K562 (cell line): Measurements from ENCODE around the gene BICC1. TPM values are rescaled to one million over a fixed set of nuclear protein-coding genes. Genes with fewer than 3 reads are reported as not detected.

Experiments used
- ATAC-seq: fragments of 200-7000 bp; cut with Tn5 transposase; 3 replicates; pipeline ENCODE4 v1.9.1; 2020; ENCODE audit warnings: moderate library complexity
- BruUV-seq: library from RNA; stranded (reverse); fragments of 400-500 nt; replicated peaks from 2 replicates; lab custom pipeline; 2021; lab: Mats Ljungman, UMichigan
- CTCF ChIA-PET: fragments of 300-600 bp; formaldehyde crosslinking; extraction: SDS; loops from one replicate; lab custom pipeline; 2021; ENCODE audit warnings: low intra/inter-chr PET ratio; lab: Yijun Ruan, JAX
- POLR2A ChIA-PET: fragments of 300-600, 350-650 bp; sonication (Branson Sonifier 250); formaldehyde crosslinking; extraction: SDS; loops from one replicate; lab custom pipeline; 2021; ENCODE audit warnings: antibody characterized with exemption, inconsistent platforms; lab: Yijun Ruan, JAX
- DNase-seq, 4 experiments: peaks; one replicate each; pipeline versions ENCODE4 v3.0.0 to v3.0.0-alpha.2; 2011 to 2018; ENCODE audit warnings: low spot score in 3 of 4, mixed read lengths in 3 of 4; ENCODE audit errors: extremely low read depth in 1 of 4
- FAIRE-seq: peaks from 2 replicates; lab custom pipeline; 2011; peaks lifted over from hg19 to GRCh38; lab: Jason Lieb, UNC
- H2AFZ ChIP-seq: 2 replicates; pipeline ENCODE4 v1.6.0; 2011; ENCODE audit warnings: low read depth, low read length, control low read depth, inconsistent platforms
- H3K27ac ChIP-seq: fragments of 200-600 bp; 3 replicates; pipeline ENCODE4 v1.8.0; 2011; ENCODE audit warnings: low read depth, mild to moderate bottlenecking, control low read depth, inconsistent platforms, low read length, moderate library complexity, mixed read lengths; ENCODE audit errors: extremely low read depth
- H3K27me3 ChIP-seq, 2 experiments: fragments of 300-600 bp in 1 of 2; 2 replicates in 1 of 2; 3 replicates in 1 of 2; pipeline versions ENCODE4 v1.6.0 to v1.8.0; 2011; ENCODE audit warnings: inconsistent platforms in 2 of 2, low read length in 2 of 2, mild to moderate bottlenecking in 1 of 2, mixed read lengths in 1 of 2, moderate library complexity in 1 of 2; ENCODE audit not compliant: control insufficient read depth in 2 of 2, insufficient read depth in 2 of 2
- H3K36me3 ChIP-seq: fragments of 300-600 bp; 3 replicates; pipeline ENCODE4 v1.8.0; 2011; ENCODE audit warnings: mild to moderate bottlenecking, low read length, inconsistent platforms; ENCODE audit not compliant: control insufficient read depth, insufficient read depth
- H3K4me1 ChIP-seq, 2 experiments: fragments of 200-600 bp in 1 of 2; replicated peaks in 1 of 2; 2 replicates in 1 of 2; 3 replicates in 1 of 2; pipeline versions ENCODE4 v1.5.1 to v1.8.0; 2011; ENCODE audit warnings: inconsistent platforms in 2 of 2, low read length in 2 of 2, mild to moderate bottlenecking in 1 of 2, mixed read lengths in 1 of 2, moderate library complexity in 1 of 2; ENCODE audit not compliant: control insufficient read depth in 2 of 2, insufficient read depth in 2 of 2
- H3K4me2 ChIP-seq: 2 replicates; pipeline ENCODE4 v1.6.1; 2011; ENCODE audit warnings: low read length, control low read depth, inconsistent platforms, mixed read lengths; ENCODE audit not compliant: insufficient read depth
- H3K4me3 ChIP-seq: fragments of 200-600 bp; sonication (generic), shearing (Covaris generic); 2 replicates; pipeline ENCODE4 v1.5.1; 2016; ENCODE audit warnings: control low read depth, inconsistent platforms
- H3K79me2 ChIP-seq: fragments of 200-600 bp; 3 replicates; pipeline ENCODE4 v1.8.0; 2011; ENCODE audit warnings: low read length, inconsistent platforms; ENCODE audit not compliant: control insufficient read depth, insufficient read depth
- H3K9ac ChIP-seq, 2 experiments: 2 replicates each; pipeline versions ENCODE4 v1.6.0 to v1.6.1; 2011; ENCODE audit warnings: low read depth in 2 of 2, low read length in 2 of 2, control low read depth in 1 of 2, inconsistent platforms in 1 of 2, mild to moderate bottlenecking in 1 of 2, mixed read lengths in 1 of 2; ENCODE audit not compliant: insufficient read depth in 1 of 2
- H3K9me1 ChIP-seq: one replicate; pipeline ENCODE4 v1.6.0; 2011; ENCODE audit warnings: inconsistent platforms, mild to moderate bottlenecking, low read length, moderate library complexity; ENCODE audit not compliant: control insufficient read depth, insufficient read depth
- H3K9me3 ChIP-seq: replicated peaks from 2 replicates; pipeline ENCODE4 v1.5.1; 2011; ENCODE audit warnings: low read depth, low read length, inconsistent platforms; ENCODE audit not compliant: control insufficient read depth, insufficient read depth
- H4K20me1 ChIP-seq: replicated peaks from 2 replicates; pipeline ENCODE4 v1.6.1; 2011; ENCODE audit warnings: low read length, inconsistent platforms, mixed read lengths; ENCODE audit not compliant: control insufficient read depth, insufficient read depth
- ETV5 ChIP-seq: sonication (generic); formaldehyde crosslinking; IDR thresholded peaks from 2 replicates; pipeline ENCODE4 v1.4.0; 2020; ENCODE audit warnings: low read depth, mild to moderate bottlenecking, missing genetic modification reagents
- KDM1A ChIP-seq, 2 experiments: fragments of 450-650 bp; IDR thresholded peaks; 2 replicates each; pipeline ENCODE4 v1.6.1; 2016; ENCODE audit warnings: mild to moderate bottlenecking in 2 of 2
- MNT ChIP-seq, 2 experiments: fragments of 450-650 bp; conservative IDR thresholded peaks; 2 replicates each; pipeline ENCODE4 v1.6.1; 2017; ENCODE audit warnings: mild to moderate bottlenecking in 2 of 2, moderate library complexity in 2 of 2
- SP2 ChIP-seq: IDR thresholded peaks from 2 replicates; pipeline ENCODE4 v1.6.1; 2011; ENCODE audit warnings: mild to moderate bottlenecking, low read depth, low read length, moderate library complexity; ENCODE audit not compliant: poor library complexity, severe bottlenecking; ENCODE audit errors: extremely low read depth
- TCF7L2 ChIP-seq: fragments of 150-350 bp; IDR thresholded peaks from 2 replicates; pipeline ENCODE4 v1.6.1; 2016; ENCODE audit warnings: low read depth, mild to moderate bottlenecking, low read length, moderate library complexity
- WGBS: fragments of 100-300 bp; shearing (Covaris generic); methylation state at CpG from one replicate; pipeline ENCODE4 v1.1.6; 2016; ENCODE audit warnings: low coverage, mixed read lengths; ENCODE audit not compliant: insufficient coverage; ENCODE audit errors: missing lambda C conversion rate; 5-methylcytosine and 5-hydroxymethylcytosine counted together
- in situ Hi-C: fragments of 300-500 bp; cut with MboI; formaldehyde crosslinking; loops from 4 replicates; pipeline ENCODE4 v1.15.0; 2018; ENCODE audit warnings: inconsistent platforms, mixed read lengths
- intact Hi-C: fragments of 100-400 bp; cut with micrococcal nuclease; formaldehyde crosslinking; loops from 2 replicates; pipeline ENCODE4 v1.14.2; 2022
- polyA plus RNA-seq, 8 experiments: library from polyadenylated mRNA; depleted of rRNA in 4 of 8; stranded (reverse) in 5 of 8; unstranded in 3 of 8; fragments of >200 nt; fragmentation: Nextera tagmentation in 2 of 8; fragmentation: Illumina TruSeq in 1 of 8; extraction: Ambion mirVana in 2 of 8; extraction: Trizol in 1 of 8; gene quantifications; 2 replicates each; pipeline versions ENCODE4 v1.2.1 to v1.2.3, GENCODE V29; 2011 to 2014; ENCODE audit warnings: inconsistent platforms in 1 of 8, missing spikeins in 1 of 8
- total RNA-seq, 7 experiments: library from RNA; depleted of rRNA in 6 of 7; stranded (reverse); fragments of >200 nt in 6 of 7; fragmentation: Illumina TruSeq in 2 of 7; extraction: Trizol in 2 of 7; gene quantifications; 2 replicates each; pipeline versions ENCODE4 v1.2.1 to v1.2.3, GENCODE V29; 2011 to 2021; ENCODE audit warnings: low replicate concordance in 1 of 7
- TF ChIP-seq, protein P1 (sequence below): fragments of 450-650 bp; formaldehyde crosslinking; conservative IDR thresholded peaks from 2 replicates; pipeline ENCODE4 v1.4.0; 2022; ENCODE audit warnings: mild to moderate bottlenecking, missing genetic modification characterization
- TF ChIP-seq, protein P2 (sequence below), 2 experiments: fragments of 450-650 bp in 1 of 2; sonication (generic) in 1 of 2; formaldehyde crosslinking; conservative IDR thresholded peaks; 2 replicates each; pipeline versions ENCODE4 v1.4.0 to v1.8.1; 2020 to 2022; ENCODE audit warnings: mild to moderate bottlenecking in 1 of 2, missing genetic modification reagents in 1 of 2

The BICC1 gene
- total and polyA plus RNA-seq, 9 of the 15 experiments (the other 6 are each of a cell fraction or from before 2014, with no cell fraction given), result not detected

DNA sequence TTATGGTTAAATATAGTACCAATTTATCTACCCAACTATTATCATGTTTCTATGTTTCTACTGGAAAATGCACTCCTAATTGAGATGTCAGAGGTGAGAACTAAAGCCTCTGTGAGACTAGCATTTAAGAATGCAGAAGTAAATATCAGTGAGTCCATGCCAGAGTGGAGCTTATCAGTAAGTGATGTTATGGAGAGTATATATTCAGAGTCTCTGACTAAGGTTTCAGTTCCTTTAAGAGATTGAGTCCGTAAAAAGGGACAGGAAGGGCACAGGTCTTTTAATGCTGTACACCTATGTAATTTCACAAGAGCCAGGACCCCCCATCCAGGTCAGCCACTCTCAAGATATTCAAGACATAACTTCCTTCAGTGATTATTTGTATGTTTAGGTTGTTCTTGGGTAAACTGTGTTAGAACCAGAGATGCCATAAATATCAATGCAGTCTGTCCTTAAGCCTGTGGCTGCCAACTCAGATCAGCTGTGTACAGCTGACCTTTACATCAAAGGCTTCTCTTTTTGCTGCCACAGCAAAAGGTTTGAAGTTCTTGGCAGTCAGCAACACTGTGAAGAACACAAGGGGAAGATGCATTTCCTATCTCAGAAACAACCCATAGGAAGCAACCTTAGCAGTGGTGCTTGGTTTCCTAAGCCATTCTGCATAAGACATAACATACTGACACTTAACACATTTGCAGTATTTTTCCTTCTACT, 244.8 kb downstream of the BICC1 start:
- in situ Hi-C loops (no loop called here), intact Hi-C loops (no loop called here)
- no peak overlapping the region for H3K4me3 ChIP-seq
- WGBS, result 0% methylated on average over 1 of the region's 1 CpG
- no peak overlapping the region for H3K9ac ChIP-seq
- no peak for DNase-seq
- H3K36me3 ChIP-seq, result no peaks in the 10 kb centered on the region
- H3K4me2 ChIP-seq, result no peak overlapping the region
- H3K27ac ChIP-seq, result no peak overlapping the region
- ChIA-PET CTCF (no interaction called here), POLR2A (interaction anchor here (0.7 kb wide), 1 partner anchor 11 kb away, joined by 3 read pairs; no protein-coding TSS in a partner anchor)
- no TSS peak for BruUV-seq
- no peaks in the 10 kb centered on the region for H3K79me2 ChIP-seq
- ATAC-seq, result no peak
- H2AFZ ChIP-seq, result no peak overlapping the region
- no peak for FAIRE-seq
- H3K4me1 ChIP-seq, result no peaks in the 10 kb centered on the region
- no peaks in the 10 kb centered on the region for H4K20me1 ChIP-seq
- TF ChIP-seq SP2 (no peak), MNT (conservative IDR thresholded peaks at IDR 0.05) (no peak), KDM1A (IDR thresholded peaks at IDR 0.05) (no peak), TCF7L2 (no peak), ETV5 (CRISPR knock-in tag) (no peak)
- TF ChIP-seq, protein P1, sequence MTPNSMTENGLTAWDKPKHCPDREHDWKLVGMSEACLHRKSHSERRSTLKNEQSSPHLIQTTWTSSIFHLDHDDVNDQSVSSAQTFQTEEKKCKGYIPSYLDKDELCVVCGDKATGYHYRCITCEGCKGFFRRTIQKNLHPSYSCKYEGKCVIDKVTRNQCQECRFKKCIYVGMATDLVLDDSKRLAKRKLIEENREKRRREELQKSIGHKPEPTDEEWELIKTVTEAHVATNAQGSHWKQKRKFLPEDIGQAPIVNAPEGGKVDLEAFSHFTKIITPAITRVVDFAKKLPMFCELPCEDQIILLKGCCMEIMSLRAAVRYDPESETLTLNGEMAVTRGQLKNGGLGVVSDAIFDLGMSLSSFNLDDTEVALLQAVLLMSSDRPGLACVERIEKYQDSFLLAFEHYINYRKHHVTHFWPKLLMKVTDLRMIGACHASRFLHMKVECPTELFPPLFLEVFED (CRISPR knock-in tag), result no peak
- TF ChIP-seq, protein P2, sequence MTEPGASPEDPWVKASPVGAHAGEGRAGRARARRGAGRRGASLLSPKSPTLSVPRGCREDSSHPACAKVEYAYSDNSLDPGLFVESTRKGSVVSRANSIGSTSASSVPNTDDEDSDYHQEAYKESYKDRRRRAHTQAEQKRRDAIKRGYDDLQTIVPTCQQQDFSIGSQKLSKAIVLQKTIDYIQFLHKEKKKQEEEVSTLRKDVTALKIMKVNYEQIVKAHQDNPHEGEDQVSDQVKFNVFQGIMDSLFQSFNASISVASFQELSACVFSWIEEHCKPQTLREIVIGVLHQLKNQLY (CRISPR knock-in tag; conservative IDR thresholded peaks at IDR 0.05), result no peak
- H3K9me3 ChIP-seq, result no peaks in the 10 kb centered on the region
- H3K9me1 ChIP-seq, result no peaks in the 10 kb centered on the region
- H3K27me3 ChIP-seq, result no peaks in the 10 kb centered on the region
